Thyroid gland (tissue), 4 donors: ENCODE results near the gene GRM2.

ENCODE experiments used
- POLR2A ChIP-seq, 2 donors: fragments of 450-650 bp; IDR thresholded peaks; one replicate each; pipeline ENCODE4 v1.6.1; 2017; ENCODE audit warnings: antibody characterized with exemption in 2 of 2, mild to moderate bottlenecking in 2 of 2, moderate library complexity in 1 of 2
- TF ChIP-seq, protein P1 (sequence below), 6 experiments: fragments of 200-600 bp in 3 of 6; fragments of 450-650 bp in 3 of 6; sonication (generic) in 3 of 6; IDR thresholded peaks; one replicate each; pipeline ENCODE4 v1.5.1; 2016 to 2019; ENCODE audit warnings: antibody characterized with exemption in 6 of 6, mild to moderate bottlenecking in 2 of 6, inconsistent platforms in 1 of 6, moderate library complexity in 1 of 6

DNA sequence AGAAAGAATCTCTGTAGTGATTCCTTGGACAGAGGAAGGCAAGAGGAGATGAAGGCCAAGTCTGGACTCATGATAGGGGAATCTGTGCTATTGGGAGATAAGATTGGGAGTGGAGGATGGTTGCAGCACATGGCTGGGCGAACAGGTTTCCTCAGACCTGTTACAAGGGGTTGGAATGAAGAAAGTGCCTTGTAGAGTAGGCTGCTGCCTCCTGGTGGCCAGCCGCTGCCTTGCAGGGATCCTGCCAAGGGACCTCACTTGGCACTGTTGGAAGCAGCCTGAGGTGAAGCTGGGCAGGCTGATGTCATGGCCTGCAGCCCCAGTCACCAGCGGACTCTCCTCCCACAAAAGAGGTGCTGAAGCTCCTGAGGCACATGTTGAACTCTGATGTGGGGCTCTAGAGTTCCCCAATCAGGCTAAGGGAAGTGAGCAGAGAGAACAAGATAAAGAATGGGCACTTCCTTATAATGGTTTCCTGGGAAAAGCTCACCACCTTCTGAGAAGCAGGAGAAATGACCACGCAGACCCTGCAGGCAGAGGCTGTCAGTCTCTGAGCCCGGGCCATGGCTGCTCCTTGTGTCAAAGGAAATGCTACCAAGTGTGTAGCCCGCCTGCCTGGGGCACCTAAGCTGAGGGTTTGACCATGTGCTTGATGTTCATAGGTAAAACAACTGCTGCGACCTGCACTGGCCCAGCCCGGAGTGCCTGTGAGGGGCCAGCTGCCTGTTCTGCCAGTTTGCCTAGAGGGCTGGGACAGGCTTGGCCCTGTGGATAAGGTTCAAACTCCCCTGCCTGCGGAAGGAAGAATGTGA is 37.4 kb upstream of the GRM2 start:
- TF ChIP-seq, protein P1, sequence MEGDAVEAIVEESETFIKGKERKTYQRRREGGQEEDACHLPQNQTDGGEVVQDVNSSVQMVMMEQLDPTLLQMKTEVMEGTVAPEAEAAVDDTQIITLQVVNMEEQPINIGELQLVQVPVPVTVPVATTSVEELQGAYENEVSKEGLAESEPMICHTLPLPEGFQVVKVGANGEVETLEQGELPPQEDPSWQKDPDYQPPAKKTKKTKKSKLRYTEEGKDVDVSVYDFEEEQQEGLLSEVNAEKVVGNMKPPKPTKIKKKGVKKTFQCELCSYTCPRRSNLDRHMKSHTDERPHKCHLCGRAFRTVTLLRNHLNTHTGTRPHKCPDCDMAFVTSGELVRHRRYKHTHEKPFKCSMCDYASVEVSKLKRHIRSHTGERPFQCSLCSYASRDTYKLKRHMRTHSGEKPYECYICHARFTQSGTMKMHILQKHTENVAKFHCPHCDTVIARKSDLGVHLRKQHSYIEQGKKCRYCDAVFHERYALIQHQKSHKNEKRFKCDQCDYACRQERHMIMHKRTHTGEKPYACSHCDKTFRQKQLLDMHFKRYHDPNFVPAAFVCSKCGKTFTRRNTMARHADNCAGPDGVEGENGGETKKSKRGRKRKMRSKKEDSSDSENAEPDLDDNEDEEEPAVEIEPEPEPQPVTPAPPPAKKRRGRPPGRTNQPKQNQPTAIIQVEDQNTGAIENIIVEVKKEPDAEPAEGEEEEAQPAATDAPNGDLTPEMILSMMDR (IDR thresholded peaks at IDR 0.05): peak; percentile 80 to 98 (median 92)
- TF ChIP-seq POLR2A (IDR thresholded peaks at IDR 0.05): no peak
